ENCODE results near the gene SKA3. TPM values are rescaled to one million over a fixed set of nuclear protein-coding genes. Genes with fewer than 3 reads are reported as not detected.
"Not testable (repeated sequence)": the region's sequence is repeated elsewhere in the genome, so short reads cannot be mapped to it uniquely, and the experiment has no call there.

The SKA3 gene
- total RNA-seq, 2 donors from 2014 or later, result 29.2 to 37.4 TPM

GRCh38 chr13:21135833-21136232 is 40.5 kb downstream of the SKA3 start:
- DNase-seq (ENCODE audit: low spot score in 2 of 2); H3K9me3 Mint-ChIP-seq; H3K27ac Mint-ChIP-seq; ATAC-seq: not testable (repeated sequence)
- peaks cover 14% of the 10 kb centered on the region in 2 donors for H3K36me3 Mint-ChIP-seq

- Mint-ChIP-seq H3K27ac (no peak overlapping the region), H3K9me3 (no peaks in the 10 kb centered on the region), H3K36me3 (peaks cover under 1% of the 10 kb centered on the region in 2 donors)
- no peak for ATAC-seq
- DNase-seq (ENCODE audit: low spot score in 2 of 2), result no peak
Observed at GRCh38 chr13:21134475-21134874, 41.9 kb downstream of the SKA3 start.

- DNase-seq (ENCODE audit: low spot score in 2 of 2) (no peak), ATAC-seq (no peak)
- H3K36me3 Mint-ChIP-seq, result no peaks in the 10 kb centered on the region
- H3K27ac Mint-ChIP-seq, result no peak overlapping the region
- no peaks in the 10 kb centered on the region for H3K9me3 Mint-ChIP-seq
Observed at GRCh38 chr13:21133077-21133476, 43.3 kb downstream of the SKA3 start.

- DNase-seq (ENCODE audit: low spot score in 2 of 2) (no peak), ATAC-seq (no peak)
- H3K9me3 Mint-ChIP-seq, result no peaks in the 10 kb centered on the region
- no peaks in the 10 kb centered on the region for H3K36me3 Mint-ChIP-seq
- no peak overlapping the region for H3K27ac Mint-ChIP-seq
Observed at GRCh38 chr13:21130116-21130515, 46.2 kb downstream of the SKA3 start.

- ATAC-seq, result no peak
- no peak for DNase-seq (ENCODE audit: low spot score in 2 of 2)
- Mint-ChIP-seq H3K9me3 (no peaks in the 10 kb centered on the region), H3K36me3 (no peaks in the 10 kb centered on the region), H3K27ac (no peak overlapping the region)
Observed at GRCh38 chr13:21124852-21125251, 51.5 kb downstream of the SKA3 start.

- DNase-seq (ENCODE audit: low spot score in 2 of 2), result no peak
- no peak for ATAC-seq
- Mint-ChIP-seq H3K27ac (no peak overlapping the region), H3K9me3 (no peaks in the 10 kb centered on the region), H3K36me3 (no peaks in the 10 kb centered on the region)
Observed at GRCh38 chr13:21123956-21124355, 52.4 kb downstream of the SKA3 start.

- DNase-seq (ENCODE audit: low spot score in 2 of 2) (no peak), ATAC-seq (no peak)
- H3K9me3 Mint-ChIP-seq, result no peaks in the 10 kb centered on the region
- H3K27ac Mint-ChIP-seq, result no peak overlapping the region
- no peaks in the 10 kb centered on the region for H3K36me3 Mint-ChIP-seq
Observed at GRCh38 chr13:21121616-21122015, 54.7 kb downstream of the SKA3 start.

- Mint-ChIP-seq H3K36me3 (no peaks in the 10 kb centered on the region), H3K9me3 (no peaks in the 10 kb centered on the region), H3K27ac (no peak overlapping the region)
- DNase-seq (ENCODE audit: low spot score in 2 of 2) (no peak), ATAC-seq (no peak)
Observed at GRCh38 chr13:21120191-21120590, 56.2 kb downstream of the SKA3 start.

GRCh38 chr13:21119526-21119925 is 56.8 kb downstream of the SKA3 start:
- no peak for DNase-seq (ENCODE audit: low spot score in 2 of 2)
- Mint-ChIP-seq H3K27ac (no peak overlapping the region), H3K36me3 (no peaks in the 10 kb centered on the region), H3K9me3 (no peaks in the 10 kb centered on the region)
- ATAC-seq, result no peak

GRCh38 chr13:21118180-21118579 is 58.2 kb downstream of the SKA3 start:
- H3K36me3 Mint-ChIP-seq, result no peaks in the 10 kb centered on the region
- DNase-seq (ENCODE audit: low spot score in 2 of 2), result no peak
- ATAC-seq, result no peak
- H3K27ac Mint-ChIP-seq, result no peak overlapping the region
- no peaks in the 10 kb centered on the region for H3K9me3 Mint-ChIP-seq

GRCh38 chr13:21117104-21117809 is 59.1 kb downstream of the SKA3 start:
- no peak overlapping the region for H3K27ac Mint-ChIP-seq
- no peaks in the 10 kb centered on the region for H3K9me3 Mint-ChIP-seq
- ATAC-seq (no peak), DNase-seq (ENCODE audit: low spot score in 2 of 2) (no peak)
- no peaks in the 10 kb centered on the region for H3K36me3 Mint-ChIP-seq

GRCh38 chr13:21116141-21116540 is 60.2 kb downstream of the SKA3 start:
- DNase-seq (ENCODE audit: low spot score in 2 of 2) (no peak), ATAC-seq (no peak)
- Mint-ChIP-seq H3K9me3 (no peaks in the 10 kb centered on the region), H3K27ac (no peak overlapping the region), H3K36me3 (no peaks in the 10 kb centered on the region)

GRCh38 chr13:21115231-21115630 is 61.1 kb downstream of the SKA3 start:
- H3K27ac Mint-ChIP-seq, result no peak overlapping the region
- DNase-seq (ENCODE audit: low spot score in 2 of 2), result no peak
- ATAC-seq, result no peak
- H3K36me3 Mint-ChIP-seq, result no peaks in the 10 kb centered on the region
- no peaks in the 10 kb centered on the region for H3K9me3 Mint-ChIP-seq

GRCh38 chr13:21111546-21111945 is 64.8 kb downstream of the SKA3 start:
- DNase-seq (ENCODE audit: low spot score in 2 of 2) (no peak), ATAC-seq (no peak)
- H3K27ac Mint-ChIP-seq, result no peak overlapping the region
- H3K9me3 Mint-ChIP-seq, result no peaks in the 10 kb centered on the region
- H3K36me3 Mint-ChIP-seq, result no peaks in the 10 kb centered on the region

GRCh38 chr13:21109168-21109567 is 67.2 kb downstream of the SKA3 start:
- Mint-ChIP-seq H3K9me3 (no peaks in the 10 kb centered on the region), H3K27ac (no peak overlapping the region), H3K36me3 (no peaks in the 10 kb centered on the region)
- no peak for ATAC-seq
- no peak for DNase-seq (ENCODE audit: low spot score in 2 of 2)

GRCh38 chr13:21106089-21106488 is 70.3 kb downstream of the SKA3 start:
- Mint-ChIP-seq H3K9me3 (no peaks in the 10 kb centered on the region), H3K36me3 (no peaks in the 10 kb centered on the region), H3K27ac (no peak overlapping the region)
- DNase-seq (ENCODE audit: low spot score in 2 of 2) (no peak), ATAC-seq (no peak)

- Mint-ChIP-seq H3K27ac (no peak overlapping the region), H3K9me3 (no peaks in the 10 kb centered on the region), H3K36me3 (no peaks in the 10 kb centered on the region)
- ATAC-seq (no peak), DNase-seq (ENCODE audit: low spot score in 2 of 2) (no peak)
Observed at GRCh38 chr13:21104199-21105019, 71.9 kb downstream of the SKA3 start.

Data from activated naive CD4-positive, alpha-beta T cell treated with anti-CD3 and anti-CD28 coated beads, Interleukin-2, amount 50 U/mL, for 72 hours (primary cell).